NB4 (cell line): Measurements from ENCODE around the gene TLCD2.

ENCODE experiments used
- CTCF ChIP-seq: IDR thresholded peaks from one replicate; pipeline ENCODE4 v1.5.1; 2012; ENCODE audit warnings: low read depth, low read length
- MAX ChIP-seq: IDR thresholded peaks from 2 replicates; pipeline ENCODE4 v1.6.1; 2011; ENCODE audit warnings: low read depth, low read length

- TF ChIP-seq CTCF (no peak), MAX (no peak)
Measured at GRCh38 chr17:1729966-1730325, 19.8 kb upstream of the TLCD2 start.
